A549 (cell line): ENCODE results near the gene SLCO4C1. TPM values are rescaled to one million over a fixed set of nuclear protein-coding genes. Genes with fewer than 3 reads are reported as not detected.

Source experiments
- polyA plus RNA-seq, 4 experiments: library from polyadenylated mRNA; depleted of rRNA in 3 of 4; stranded (reverse); fragments of >200 nt; fragmentation: RNase III in 1 of 4; extraction: RNeasy Plus Mini Kit Qiagen cat#74134 plus additional on column Dnase treatment in 1 of 4; gene quantifications; 2 replicates in 3 of 4; 3 replicates in 1 of 4; pipeline ENCODE4 v1.2.3, GENCODE V29; 2011 to 2017

Gene SLCO4C1
- polyA plus RNA-seq, 2 of the 4 experiments (the other 2 are of a cell fraction): 0.06 to 0.10 TPM

Other genes starting within 250 kb of the SLCO4C1 start
- gene SLCO6A1, start 202.7 kb upstream of the SLCO4C1 start, polyA plus RNA-seq (2011; rRNA removed): not detected in 2 replicates
- not detected in 3 replicates for gene SLCO6A1, start 202.7 kb upstream of the SLCO4C1 start, polyA plus RNA-seq (2017; fragmentation: RNase III; extraction: RNeasy Plus Mini Kit Qiagen cat#74134 plus additional on column Dnase treatment)